ENCODE data around the gene CPA4.

- TF ChIP-seq CTCF (IDR thresholded peaks at IDR 0.05) (no peak), POLR2A (IDR thresholded peaks at IDR 0.05) (no peak), EP300 (IDR thresholded peaks at IDR 0.05; ENCODE audit: low read depth) (no peak), POLR2AphosphoS5 (IDR thresholded peaks at IDR 0.05) (no peak)
Measured at GRCh38 chr7:130298544-130299326, 5.8 kb downstream of the CPA4 start.

Measured in transverse colon (tissue), 4 donors.